HCT116 (cell line): ENCODE measurements around the gene CCND1. TPM values are rescaled to one million over a fixed set of nuclear protein-coding genes. Genes with fewer than 3 reads are reported as not detected.

Source experiments
- ATAC-seq: fragments of 200-7000 bp; cut with Tn5 transposase; 2 replicates; pipeline ENCODE4 v1.9.1; 2020; ENCODE audit warnings: mild to moderate bottlenecking, moderate library complexity
- BruUV-seq: library from RNA; stranded (reverse); fragments of 400-500 nt; replicated peaks from 2 replicates; lab custom pipeline; 2021; lab: Mats Ljungman, UMichigan
- CTCF ChIA-PET: fragments of 300-600 bp; sonication (Branson Sonifier 250); formaldehyde crosslinking; loops from one replicate; lab custom pipeline; 2021; ENCODE audit warnings: antibody characterized with exemption; lab: Charles Lee
- POLR2A ChIA-PET: fragments of 300-600, 350-600 bp; sonication (Branson Sonifier 250); formaldehyde crosslinking; loops from one replicate; lab custom pipeline; 2021; ENCODE audit warnings: antibody characterized with exemption; lab: Charles Lee
- RAD21 ChIA-PET, 2 experiments: fragments of 300-600 bp; sonication (Branson Sonifier 250); formaldehyde crosslinking; loops; one replicate each; lab custom pipeline; 2023; ENCODE audit warnings: low total read pairs in 2 of 2; ENCODE audit not compliant: uncharacterized antibody in 2 of 2, unreplicated experiment in 2 of 2, low non-redundant PET in 1 of 2; lab: Charles Lee
- DNase-seq: peaks from one replicate; pipeline ENCODE4 v3.0.0-alpha.2; 2010; ENCODE audit warnings: low read depth, low spot score
- H2AFZ ChIP-seq: fragments of 200-600 bp; shearing (Covaris generic), sonication (generic); 2 replicates; pipeline ENCODE4 v1.6.1; 2017; ENCODE audit warnings: low read depth, mixed run types, mixed read lengths, antibody characterized with exemption, low read length; ENCODE audit not compliant: poor library complexity, severe bottlenecking
- H3K27ac ChIP-seq: 2 replicates; pipeline ENCODE4 v1.5.1; 2012; ENCODE audit warnings: low read depth, low read length
- H3K27me3 ChIP-seq: fragments of 200-600 bp; sonication (generic); 2 replicates; pipeline ENCODE4 v1.6.1; 2016; ENCODE audit warnings: mixed run types, low read length, mixed read lengths; ENCODE audit not compliant: insufficient read depth
- H3K36me3 ChIP-seq, 2 experiments: fragments of 200-500 bp in 1 of 2; fragments of 200-600 bp in 1 of 2; sonication (Bioruptor generic) in 1 of 2; sonication (generic) in 1 of 2; 2 replicates each; pipeline versions ENCODE4 v1.5.1 to v1.6.1; 2014 to 2016; ENCODE audit warnings: low read length in 2 of 2, inconsistent platforms in 1 of 2, mixed read lengths in 1 of 2, mixed run types in 1 of 2; ENCODE audit not compliant: insufficient read depth in 2 of 2, control insufficient read depth in 1 of 2
- H3K4me1 ChIP-seq, 2 experiments: fragments of 200-600 bp in 1 of 2; sonication (generic) in 1 of 2; 2 replicates each; pipeline versions ENCODE4 v1.5.1 to v1.6.1; 2012 to 2017; ENCODE audit warnings: low read length in 2 of 2, inconsistent platforms in 1 of 2, mild to moderate bottlenecking in 1 of 2, mixed read lengths in 1 of 2, mixed run types in 1 of 2, moderate library complexity in 1 of 2; ENCODE audit not compliant: insufficient read depth in 2 of 2, control insufficient read depth in 1 of 2
- H3K4me2 ChIP-seq: fragments of 200-600 bp; sonication (generic); 2 replicates; pipeline ENCODE4 v1.6.1; 2017; ENCODE audit warnings: mixed run types, low read length, mixed read lengths
- H3K4me3 ChIP-seq, 2 experiments: fragments of 200-600 bp in 1 of 2; sonication (generic) in 1 of 2; replicated peaks in 1 of 2; 2 replicates each; pipeline ENCODE4 v1.5.1; 2011 to 2016; ENCODE audit warnings: low read length in 2 of 2, control low read depth in 1 of 2, low read depth in 1 of 2, mild to moderate bottlenecking in 1 of 2, mixed read lengths in 1 of 2, mixed run types in 1 of 2
- H3K79me2 ChIP-seq: fragments of 200-600 bp; sonication (generic); 2 replicates; pipeline ENCODE4 v1.6.1; 2017; ENCODE audit warnings: mild to moderate bottlenecking, mixed run types, low read length, moderate library complexity, mixed read lengths; ENCODE audit not compliant: insufficient read depth
- H3K9ac ChIP-seq: fragments of 200-600 bp; sonication (generic); 2 replicates; pipeline ENCODE4 v1.6.1; 2016; ENCODE audit warnings: low read length, mixed read lengths
- H3K9me2 ChIP-seq: fragments of 200-600 bp; sonication (generic), shearing (Covaris generic); 2 replicates; pipeline ENCODE4 v1.6.1; 2017; ENCODE audit warnings: mixed run types, mild to moderate bottlenecking, moderate library complexity; ENCODE audit not compliant: insufficient read depth
- H3K9me3 ChIP-seq, 2 experiments: fragments of 200-500 bp in 1 of 2; fragments of 200-600 bp in 1 of 2; sonication (Bioruptor generic) in 1 of 2; sonication (generic) in 1 of 2; 2 replicates each; pipeline ENCODE4 v1.6.1; 2014 to 2017; ENCODE audit warnings: low read length in 2 of 2, mixed read lengths in 2 of 2, inconsistent platforms in 1 of 2, low read depth in 1 of 2, mild to moderate bottlenecking in 1 of 2, mixed run types in 1 of 2, moderate library complexity in 1 of 2; ENCODE audit not compliant: control insufficient read depth in 1 of 2, insufficient read depth in 1 of 2
- H4K20me1 ChIP-seq: fragments of 200-600 bp; sonication (generic), shearing (Covaris generic); 2 replicates; pipeline ENCODE4 v1.6.1; 2017; ENCODE audit warnings: mixed run types, mild to moderate bottlenecking, moderate library complexity; ENCODE audit not compliant: insufficient read depth
- EGR1 ChIP-seq: IDR thresholded peaks from 2 replicates; pipeline ENCODE4 v1.6.1; 2012; ENCODE audit warnings: low read depth
- ELF1 ChIP-seq: IDR thresholded peaks from 2 replicates; pipeline ENCODE4 v1.6.1; 2012; ENCODE audit warnings: low read depth, borderline replicate concordance
- EZH2 ChIP-seq: fragments of 200-600 bp; sonication (generic); IDR thresholded peaks from 2 replicates; pipeline ENCODE4 v1.6.1; 2017; ENCODE audit warnings: antibody characterized with exemption, mixed run types
- FOSL1 ChIP-seq: IDR thresholded peaks from 2 replicates; pipeline ENCODE4 v1.6.1; 2012; ENCODE audit warnings: low read depth
- POLR2AphosphoS5 ChIP-seq: IDR thresholded peaks from 2 replicates; pipeline ENCODE4 v1.6.1; 2011; ENCODE audit warnings: mild to moderate bottlenecking, low read depth, low read length, moderate library complexity
- RAD21 ChIP-seq: IDR thresholded peaks from 2 replicates; pipeline ENCODE4 v1.6.1; 2012; ENCODE audit warnings: low read depth, mild to moderate bottlenecking
- SP1 ChIP-seq: IDR thresholded peaks from 2 replicates; pipeline ENCODE4 v1.6.1; 2012; ENCODE audit warnings: low read depth
- ZFX ChIP-seq: fragments of 450-650 bp; IDR thresholded peaks from 2 replicates; pipeline ENCODE4 v1.6.1; 2017
- intact Hi-C: fragments of 100-400 bp; cut with micrococcal nuclease; formaldehyde crosslinking; loops from 2 replicates; pipeline ENCODE4 v1.10.0; 2022
- total RNA-seq: library from RNA; stranded (reverse); gene quantifications from one replicate; pipeline ENCODE4 v1.2.1, GENCODE V29; 2021; ENCODE audit not compliant: unreplicated experiment
- TF ChIP-seq, protein P1 (sequence below), 3 experiments: fragments of 200-600 bp in 1 of 3; sonication (generic) in 1 of 3; IDR thresholded peaks in 2 of 3; conservative IDR thresholded peaks in 1 of 3; 2 replicates each; pipeline ENCODE4 v1.5.1; 2012 to 2017; ENCODE audit warnings: low read depth in 2 of 3, low read length in 2 of 3, antibody characterized with exemption in 1 of 3, borderline replicate concordance in 1 of 3, control low read depth in 1 of 3, mild to moderate bottlenecking in 1 of 3, mixed read lengths in 1 of 3, mixed run types in 1 of 3, moderate library complexity in 1 of 3; ENCODE audit not compliant: insufficient read depth in 1 of 3
- TF ChIP-seq, protein P2 (sequence below): IDR thresholded peaks from 2 replicates; pipeline ENCODE4 v1.6.1; 2012
- TF ChIP-seq, protein P3 (sequence below): IDR thresholded peaks from 2 replicates; pipeline ENCODE4 v1.6.1; 2011; ENCODE audit warnings: mild to moderate bottlenecking, low read length, moderate library complexity; ENCODE audit not compliant: insufficient replicate concordance; ENCODE audit errors: extremely low read depth
- TF ChIP-seq, protein P4 (sequence below): IDR thresholded peaks from 2 replicates; pipeline ENCODE4 v1.6.1; 2012

The CCND1 gene
- total RNA-seq, 1 experiment from 2014 or later = 601 TPM

DNA sequence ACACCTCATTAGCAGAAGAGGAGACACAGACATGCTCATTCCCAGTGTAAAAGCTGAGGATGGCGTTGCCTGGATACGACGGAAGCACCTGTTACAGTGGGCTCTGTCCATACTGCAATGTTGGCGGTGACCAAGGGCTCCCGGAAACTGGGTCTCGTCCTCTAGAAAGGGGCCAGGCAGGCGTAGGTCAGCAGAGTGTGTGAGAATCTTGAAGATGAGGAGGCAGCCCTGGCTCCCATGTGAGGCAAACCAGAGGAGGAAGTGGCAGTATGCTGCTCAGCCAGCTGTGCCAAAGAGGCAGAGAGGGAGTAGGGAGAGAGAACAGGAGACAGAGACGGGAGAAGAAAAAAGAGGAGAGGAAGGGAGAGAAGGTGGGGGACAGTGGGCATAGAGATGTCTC is 23.9 kb downstream of the CCND1 start:
- peaks cover 0 to under 1% of the 10 kb centered on the region in 2 experiments; a peak in 1 of 4 replicates for H3K4me1 ChIP-seq
- TF ChIP-seq, protein P1, sequence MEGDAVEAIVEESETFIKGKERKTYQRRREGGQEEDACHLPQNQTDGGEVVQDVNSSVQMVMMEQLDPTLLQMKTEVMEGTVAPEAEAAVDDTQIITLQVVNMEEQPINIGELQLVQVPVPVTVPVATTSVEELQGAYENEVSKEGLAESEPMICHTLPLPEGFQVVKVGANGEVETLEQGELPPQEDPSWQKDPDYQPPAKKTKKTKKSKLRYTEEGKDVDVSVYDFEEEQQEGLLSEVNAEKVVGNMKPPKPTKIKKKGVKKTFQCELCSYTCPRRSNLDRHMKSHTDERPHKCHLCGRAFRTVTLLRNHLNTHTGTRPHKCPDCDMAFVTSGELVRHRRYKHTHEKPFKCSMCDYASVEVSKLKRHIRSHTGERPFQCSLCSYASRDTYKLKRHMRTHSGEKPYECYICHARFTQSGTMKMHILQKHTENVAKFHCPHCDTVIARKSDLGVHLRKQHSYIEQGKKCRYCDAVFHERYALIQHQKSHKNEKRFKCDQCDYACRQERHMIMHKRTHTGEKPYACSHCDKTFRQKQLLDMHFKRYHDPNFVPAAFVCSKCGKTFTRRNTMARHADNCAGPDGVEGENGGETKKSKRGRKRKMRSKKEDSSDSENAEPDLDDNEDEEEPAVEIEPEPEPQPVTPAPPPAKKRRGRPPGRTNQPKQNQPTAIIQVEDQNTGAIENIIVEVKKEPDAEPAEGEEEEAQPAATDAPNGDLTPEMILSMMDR (IDR thresholded peaks at IDR 0.05 in 2 of 3, conservative IDR thresholded peaks at IDR 0.05 in 1 of 3; ENCODE audit: borderline replicate concordance in 1 of 3, insufficient read depth in 1 of 3, low read depth in 2 of 3, low read length in 2 of 3) = no peak
- TF ChIP-seq POLR2AphosphoS5 (no peak), SP1 (no peak), EZH2 (no peak), FOSL1 (no peak), ZFX (no peak), RAD21 (no peak), EGR1 (no peak), ELF1 (no peak)
- TF ChIP-seq, protein P2, sequence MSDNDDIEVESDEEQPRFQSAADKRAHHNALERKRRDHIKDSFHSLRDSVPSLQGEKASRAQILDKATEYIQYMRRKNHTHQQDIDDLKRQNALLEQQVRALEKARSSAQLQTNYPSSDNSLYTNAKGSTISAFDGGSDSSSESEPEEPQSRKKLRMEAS = no peak
- TF ChIP-seq, protein P3, sequence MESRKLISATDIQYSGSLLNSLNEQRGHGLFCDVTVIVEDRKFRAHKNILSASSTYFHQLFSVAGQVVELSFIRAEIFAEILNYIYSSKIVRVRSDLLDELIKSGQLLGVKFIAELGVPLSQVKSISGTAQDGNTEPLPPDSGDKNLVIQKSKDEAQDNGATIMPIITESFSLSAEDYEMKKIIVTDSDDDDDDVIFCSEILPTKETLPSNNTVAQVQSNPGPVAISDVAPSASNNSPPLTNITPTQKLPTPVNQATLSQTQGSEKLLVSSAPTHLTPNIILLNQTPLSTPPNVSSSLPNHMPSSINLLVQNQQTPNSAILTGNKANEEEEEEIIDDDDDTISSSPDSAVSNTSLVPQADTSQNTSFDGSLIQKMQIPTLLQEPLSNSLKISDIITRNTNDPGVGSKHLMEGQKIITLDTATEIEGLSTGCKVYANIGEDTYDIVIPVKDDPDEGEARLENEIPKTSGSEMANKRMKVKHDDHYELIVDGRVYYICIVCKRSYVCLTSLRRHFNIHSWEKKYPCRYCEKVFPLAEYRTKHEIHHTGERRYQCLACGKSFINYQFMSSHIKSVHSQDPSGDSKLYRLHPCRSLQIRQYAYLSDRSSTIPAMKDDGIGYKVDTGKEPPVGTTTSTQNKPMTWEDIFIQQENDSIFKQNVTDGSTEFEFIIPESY = no peak
- TF ChIP-seq, protein P4, sequence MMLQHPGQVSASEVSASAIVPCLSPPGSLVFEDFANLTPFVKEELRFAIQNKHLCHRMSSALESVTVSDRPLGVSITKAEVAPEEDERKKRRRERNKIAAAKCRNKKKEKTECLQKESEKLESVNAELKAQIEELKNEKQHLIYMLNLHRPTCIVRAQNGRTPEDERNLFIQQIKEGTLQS = no peak
- peaks cover 0 to 6% of the 10 kb centered on the region in 2 experiments; a peak in 2 of 4 replicates for H3K36me3 ChIP-seq
- no peak overlapping the region for H2AFZ ChIP-seq
- no peaks in the 10 kb centered on the region for H4K20me1 ChIP-seq
- no peak overlapping the region for H3K9ac ChIP-seq
- no peaks in the 10 kb centered on the region for H3K9me2 ChIP-seq
- no peaks in the 10 kb centered on the region for H3K27me3 ChIP-seq
- BruUV-seq = no TSS peak
- ATAC-seq (no peak), DNase-seq (no peak)
- no peaks in the 10 kb centered on the region for H3K9me3 ChIP-seq
- no peaks in the 10 kb centered on the region; the same call in 1 of the 2 replicates for H3K79me2 ChIP-seq
- ChIA-PET RAD21 (no interaction called here), CTCF (no interaction called here), POLR2A (interaction anchor here (0.6 kb wide), 1 partner anchor 40 kb away, joined by 3 read pairs; no protein-coding TSS in a partner anchor)
- no peak overlapping the region for H3K27ac ChIP-seq
- H3K4me3 ChIP-seq = no peak overlapping the region
- intact Hi-C loops = no loop called here
- no peak overlapping the region for H3K4me2 ChIP-seq
